Measurements from ENCODE around the gene BCAS4. TPM values are rescaled to one million over a fixed set of nuclear protein-coding genes. Genes with fewer than 3 reads are reported as not detected.
"Not testable (repeated sequence)": the region's sequence is repeated elsewhere in the genome, so short reads cannot be mapped to it uniquely, and the experiment has no call there.

BCAS4 gene
- total RNA-seq, 2 experiments from 2014 or later: 11.6 to 17.0 TPM

DNA sequence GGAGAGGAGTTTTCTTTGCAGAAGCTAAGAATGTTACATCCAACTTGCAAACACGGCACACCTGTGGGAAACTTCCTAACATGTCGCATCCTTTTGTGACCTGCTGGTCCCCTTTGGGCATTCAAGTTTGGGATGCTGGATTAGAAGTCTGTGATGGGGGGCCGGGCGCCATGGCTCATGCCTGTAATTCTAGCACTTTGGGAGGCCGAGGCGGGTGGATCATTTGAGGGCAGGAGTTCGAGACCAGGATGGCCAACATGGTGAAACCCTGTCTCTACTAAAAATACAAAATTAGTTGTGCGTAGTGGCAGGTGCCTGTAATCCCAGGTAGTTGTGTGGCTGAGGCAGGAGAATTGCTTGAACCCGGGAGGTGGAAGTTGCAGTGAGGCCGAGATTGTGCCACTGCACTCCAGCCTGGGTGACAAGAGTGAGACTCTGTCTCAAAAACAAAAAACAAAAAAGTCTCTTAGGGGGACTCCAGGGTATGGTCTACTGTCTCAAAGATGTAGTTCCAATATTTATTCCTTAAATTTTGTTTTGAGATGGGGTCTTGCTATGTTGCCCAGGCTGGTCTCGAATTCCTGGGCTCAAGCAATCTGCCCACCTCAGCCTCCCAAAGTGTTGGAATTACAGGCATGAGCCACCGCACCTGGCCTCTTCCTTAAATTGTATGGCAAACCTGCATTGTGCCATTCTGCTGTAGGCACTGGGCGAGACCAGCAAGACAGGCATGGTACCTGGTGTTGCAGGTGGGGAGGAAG, 6.3 kb downstream of the BCAS4 start:
- peaks cover 24% of the 10 kb centered on the region for H3K4me1 Mint-ChIP-seq
- intact Hi-C loops (cut with DNase I, micrococcal nuclease); CTCF ChIA-PET; H3K9me3 Mint-ChIP-seq (ENCODE audit: low read depth); DNase-seq; H3K36me3 Mint-ChIP-seq (ENCODE audit: low read depth); POLR2A ChIA-PET; ATAC-seq; H3K27ac Mint-ChIP-seq; H3K27me3 Mint-ChIP-seq; H3K4me3 Mint-ChIP-seq: not testable (repeated sequence)

DNA sequence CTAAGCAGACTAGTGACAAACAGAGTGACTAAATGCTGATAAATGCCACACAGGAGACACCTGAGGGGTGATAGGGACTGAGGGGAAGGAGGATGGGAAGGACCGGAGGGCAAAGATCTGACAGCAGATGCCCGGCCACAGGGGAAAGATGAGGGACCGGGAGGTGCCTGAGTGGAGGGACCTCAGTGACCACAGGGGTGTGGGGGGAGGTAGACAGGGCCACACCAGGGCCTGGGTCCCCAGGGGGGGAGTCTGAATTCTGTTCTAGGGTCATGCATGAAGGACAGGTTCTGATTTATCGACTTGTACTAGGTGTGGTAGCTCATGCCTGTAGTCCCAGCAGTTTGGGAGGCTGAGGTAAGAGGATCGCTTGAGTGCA, 6.9 kb downstream of the BCAS4 start:
- Mint-ChIP-seq H3K27ac (no peak overlapping the region), H3K4me3 (no peak overlapping the region), H3K4me1 (peaks cover 27% of the 10 kb centered on the region), H3K9me3 (ENCODE audit: low read depth) (no peaks in the 10 kb centered on the region), H3K36me3 (ENCODE audit: low read depth) (no peaks in the 10 kb centered on the region), H3K27me3 (no peaks in the 10 kb centered on the region)
- ATAC-seq (no peak), DNase-seq (no peak)
- ChIA-PET POLR2A (no interaction called here), CTCF (interaction anchor here (1.1 to 2.6 kb wide), 4 partner anchors 8 to 170 kb away, joined by 3 to 24 read pairs (median 3); partner anchors contain the start of gene BCAS4)
- intact Hi-C loops (cut with DNase I, micrococcal nuclease): no loop called here

DNA sequence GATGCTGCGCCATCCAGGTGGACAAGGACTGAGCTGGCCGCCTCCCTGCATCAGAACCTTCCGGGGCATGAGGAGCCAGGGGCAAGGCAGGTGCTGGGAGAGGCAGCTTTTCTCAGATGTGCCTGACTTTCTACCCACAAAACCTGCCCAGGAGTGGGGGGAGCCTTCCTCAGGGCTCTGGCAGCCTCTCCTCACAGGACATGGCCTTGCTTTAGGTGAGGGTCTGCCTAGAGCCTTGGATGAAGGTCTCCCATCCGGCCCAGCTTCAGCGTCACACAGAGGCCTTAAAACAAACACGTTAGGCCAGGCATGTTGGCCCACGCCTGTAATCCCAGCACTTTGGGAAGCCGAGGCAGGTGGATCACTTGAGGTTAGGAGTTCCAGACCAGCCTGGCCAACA, 7.4 kb downstream of the BCAS4 start:
- Mint-ChIP-seq H3K4me1 (peaks cover 24% of the 10 kb centered on the region), H3K4me3 (no peak overlapping the region), H3K9me3 (ENCODE audit: low read depth) (no peaks in the 10 kb centered on the region), H3K36me3 (ENCODE audit: low read depth) (no peaks in the 10 kb centered on the region), H3K27ac (no peak overlapping the region), H3K27me3 (no peaks in the 10 kb centered on the region)
- intact Hi-C loops (cut with DNase I, micrococcal nuclease): no loop called here
- ATAC-seq (no peak), DNase-seq (no peak)
- POLR2A ChIA-PET: no interaction called here
- CTCF ChIA-PET: interaction anchor here (1.1 to 2.6 kb wide), 5 partner anchors 9 to 169 kb away, joined by 3 to 24 read pairs (median 3); partner anchors contain the start of gene BCAS4

DNA sequence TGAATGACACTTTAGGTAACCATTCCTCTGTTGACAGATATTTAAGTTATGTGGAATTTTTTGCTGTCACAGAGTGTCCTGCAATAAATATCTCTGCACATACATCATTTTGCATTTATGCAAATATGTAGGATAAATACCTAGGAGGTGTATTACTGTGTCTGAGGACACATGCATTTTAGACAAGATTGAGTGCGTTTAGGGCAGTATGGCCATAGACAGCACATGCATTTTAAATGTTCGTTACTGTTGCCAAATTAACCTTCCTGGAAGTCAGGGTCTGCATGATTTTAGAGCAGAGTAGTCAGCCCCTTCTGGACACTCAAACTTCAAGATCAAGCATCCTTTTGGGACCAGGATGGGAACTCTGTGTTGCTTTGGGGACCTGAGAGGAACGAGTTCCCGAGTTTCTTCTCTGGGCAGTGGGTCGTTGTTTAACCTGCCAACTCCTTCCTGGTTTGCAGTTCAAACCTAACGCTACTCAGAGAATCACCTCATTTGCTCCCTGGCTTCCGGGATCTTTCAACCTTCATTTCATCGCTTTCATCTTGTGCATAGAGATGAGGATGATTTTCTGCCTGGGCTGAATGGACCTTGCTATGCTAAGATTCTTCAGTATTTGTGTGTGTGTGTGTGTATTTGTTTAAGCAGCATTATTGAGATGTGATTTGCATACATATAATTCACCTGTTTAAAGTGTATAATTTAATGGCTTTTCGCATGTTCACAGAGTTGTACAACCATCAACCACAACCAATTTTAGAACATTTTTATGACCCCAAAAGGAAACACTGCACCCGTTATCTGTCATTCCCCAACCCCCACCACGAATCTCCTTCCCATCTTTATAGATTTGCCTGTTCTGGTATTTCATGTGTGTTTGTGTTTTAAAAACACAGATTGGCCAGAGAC, 9.8 kb downstream of the BCAS4 start:
- POLR2A ChIA-PET: no interaction called here
- peak; percentile 82 for ATAC-seq
- CTCF ChIA-PET: interaction anchor here (1.0 to 2.6 kb wide), 2 partner anchors 11 to 521 kb away, joined by 4 to 24 read pairs; partner anchors contain the start of gene BCAS4

DNA sequence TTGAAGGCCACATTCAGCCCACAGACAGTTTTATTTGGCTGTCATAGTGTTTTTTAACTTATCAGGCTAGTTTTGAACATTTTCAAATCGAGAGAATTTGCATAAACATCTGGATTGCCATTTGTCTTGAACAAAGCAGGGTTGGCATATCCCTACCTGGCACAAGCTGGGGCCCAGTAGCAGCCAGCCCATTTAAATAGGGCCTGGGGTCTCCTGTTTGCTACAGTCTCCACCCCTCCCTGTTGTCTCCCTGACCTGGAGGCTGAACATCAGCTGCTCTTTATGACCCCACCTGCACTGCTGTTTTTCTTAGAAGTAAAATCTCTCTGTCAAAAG, 10.5 kb downstream of the BCAS4 start:
- H3K4me3 Mint-ChIP-seq: peak overlapping the region; percentile 61
- ATAC-seq (peak; percentile 17), DNase-seq (no peak)
- POLR2A ChIA-PET: interaction anchor here (1.1 kb wide), 1 partner anchor 153 kb away, joined by 3 read pairs; the partner anchor contains the start of genes DPM1 and MOCS3
- no peaks in the 10 kb centered on the region for H3K9me3 Mint-ChIP-seq (ENCODE audit: low read depth)
- intact Hi-C loops (cut with DNase I, micrococcal nuclease): no loop called here
- H3K4me1 Mint-ChIP-seq: peaks cover 27% of the 10 kb centered on the region
- H3K27ac Mint-ChIP-seq: peak overlapping the region; percentile 96
- CTCF ChIA-PET: interaction anchor here (2.2 kb wide), 1 partner anchor 11 kb away, joined by 8 read pairs; the partner anchor contains the start of gene BCAS4
- H3K36me3 Mint-ChIP-seq (ENCODE audit: low read depth): no peaks in the 10 kb centered on the region
- no peaks in the 10 kb centered on the region for H3K27me3 Mint-ChIP-seq

More for the DNA sequence above, 9.8 kb downstream of the BCAS4 start:
- H3K36me3 Mint-ChIP-seq (ENCODE audit: low read depth): no peaks in the 10 kb centered on the region
- DNase-seq: peak; percentile 39
- H3K4me1 Mint-ChIP-seq: peaks cover 30% of the 10 kb centered on the region
- H3K27me3 Mint-ChIP-seq: no peaks in the 10 kb centered on the region
- H3K27ac Mint-ChIP-seq: peak overlapping the region; percentile 96
- H3K4me3 Mint-ChIP-seq: peak overlapping the region; percentile 61
- no peaks in the 10 kb centered on the region for H3K9me3 Mint-ChIP-seq (ENCODE audit: low read depth)
- intact Hi-C loops (cut with DNase I, micrococcal nuclease): no loop called here

DNA sequence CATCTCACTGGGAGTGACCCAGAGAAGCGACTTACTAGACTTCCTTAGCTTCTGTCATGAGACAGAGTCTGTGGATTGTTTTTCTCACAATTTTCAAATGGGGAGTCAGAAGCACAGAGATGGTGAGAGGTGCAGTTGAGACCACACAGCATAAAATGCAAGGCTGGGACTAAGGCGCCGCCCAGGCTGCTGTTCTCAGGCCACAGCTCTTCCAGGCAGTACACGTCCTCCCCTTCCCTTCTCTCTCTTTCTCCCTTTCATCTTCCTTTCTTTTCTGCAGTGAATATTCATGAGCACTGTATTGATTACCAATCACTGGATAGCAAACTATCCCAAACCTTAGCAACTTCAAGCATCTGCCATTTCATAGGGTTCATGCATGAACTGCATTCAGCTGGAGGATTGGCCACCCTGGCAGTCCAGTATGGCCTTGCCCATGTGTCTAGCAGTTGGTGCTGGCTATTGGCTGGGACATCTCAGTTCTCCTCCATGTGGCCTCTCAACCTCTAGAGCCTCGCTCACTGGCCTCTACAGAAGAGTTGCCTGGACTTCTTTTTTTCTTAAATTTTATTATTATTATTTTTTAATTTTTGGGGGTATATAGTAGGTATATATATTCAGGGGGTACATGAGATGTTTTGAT, 11.4 kb downstream of the BCAS4 start:
- ATAC-seq: no peak
- Mint-ChIP-seq H3K4me3 (no peak overlapping the region), H3K27me3 (no peaks in the 10 kb centered on the region), H3K4me1 (peaks cover 27% of the 10 kb centered on the region), H3K27ac (peak overlapping the region; percentile 37), H3K36me3 (ENCODE audit: low read depth) (no peaks in the 10 kb centered on the region), H3K9me3 (ENCODE audit: low read depth) (no peaks in the 10 kb centered on the region)
- no peak for DNase-seq
- ChIA-PET POLR2A (interaction anchor here (1.1 kb wide), 1 partner anchor 152 kb away, joined by 3 read pairs; the partner anchor contains the start of genes DPM1 and MOCS3), CTCF (interaction anchor here (2.2 kb wide), 1 partner anchor 12 kb away, joined by 8 read pairs; the partner anchor contains the start of gene BCAS4)
- intact Hi-C loops (cut with DNase I, micrococcal nuclease): no loop called here

DNA sequence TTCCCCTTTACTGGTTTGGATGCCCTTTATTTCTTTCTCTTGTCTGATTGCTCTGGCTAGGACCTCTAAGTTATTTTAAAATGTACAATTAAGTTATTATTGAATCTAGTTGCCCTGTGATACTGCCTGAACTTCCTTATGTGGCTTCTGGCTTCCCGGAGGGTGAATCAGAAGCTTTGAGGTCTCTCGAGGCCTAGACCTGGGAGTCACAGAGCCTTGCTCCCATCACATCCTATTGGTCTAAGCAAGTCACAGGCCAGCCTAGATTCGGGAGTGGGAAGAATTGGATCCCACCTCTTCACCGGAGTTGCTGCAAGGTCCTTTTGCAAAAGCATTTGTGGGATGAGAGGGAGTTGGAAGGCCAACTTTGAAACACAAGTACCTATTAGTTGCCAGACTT, 15.2 kb downstream of the BCAS4 start:
- ChIA-PET POLR2A (no interaction called here), CTCF (interaction anchor here (0.7 kb wide), 1 partner anchor 92 kb away, joined by 4 read pairs; no protein-coding TSS in a partner anchor)
- H3K36me3 Mint-ChIP-seq (ENCODE audit: low read depth): no peaks in the 10 kb centered on the region
- ATAC-seq (no peak), DNase-seq (no peak)
- H3K27me3 Mint-ChIP-seq: no peaks in the 10 kb centered on the region
- H3K4me3 Mint-ChIP-seq: no peak overlapping the region
- intact Hi-C loops (cut with DNase I, micrococcal nuclease): no loop called here
- no peaks in the 10 kb centered on the region for H3K9me3 Mint-ChIP-seq (ENCODE audit: low read depth)
- peaks cover 22% of the 10 kb centered on the region for H3K4me1 Mint-ChIP-seq
- no peak overlapping the region for H3K27ac Mint-ChIP-seq

DNA sequence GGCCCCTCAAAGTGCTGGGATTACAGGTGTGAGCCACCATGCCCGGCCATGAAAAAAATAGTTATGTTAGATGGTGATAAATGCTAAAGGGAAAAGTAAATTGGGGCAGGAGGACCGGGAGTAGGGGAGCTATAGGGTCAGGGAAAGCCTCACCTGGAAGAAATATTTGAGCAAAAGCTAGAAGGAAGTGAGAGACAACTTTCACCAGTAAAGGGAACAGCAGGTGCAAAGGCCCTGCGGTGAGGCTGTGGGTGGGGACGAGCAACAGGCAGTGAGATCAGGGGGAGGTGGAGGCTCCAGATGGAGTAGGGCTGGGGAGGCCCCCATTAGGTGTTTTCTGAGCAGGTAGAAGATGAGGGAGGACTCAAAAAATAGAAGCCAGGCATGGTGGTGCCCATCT, 16.0 kb downstream of the BCAS4 start:
- no peak overlapping the region for H3K4me3 Mint-ChIP-seq
- intact Hi-C loops (cut with DNase I, micrococcal nuclease): no loop called here
- ChIA-PET CTCF (interaction anchor here (0.6 kb wide), 1 partner anchor 29 kb away, joined by 3 read pairs; no protein-coding TSS in a partner anchor), POLR2A (no interaction called here)
- H3K27ac Mint-ChIP-seq: no peak overlapping the region
- H3K36me3 Mint-ChIP-seq (ENCODE audit: low read depth): no peaks in the 10 kb centered on the region
- ATAC-seq: no peak
- no peaks in the 10 kb centered on the region for H3K9me3 Mint-ChIP-seq (ENCODE audit: low read depth)
- no peaks in the 10 kb centered on the region for H3K27me3 Mint-ChIP-seq
- DNase-seq: no peak
- H3K4me1 Mint-ChIP-seq: peaks cover 23% of the 10 kb centered on the region

DNA sequence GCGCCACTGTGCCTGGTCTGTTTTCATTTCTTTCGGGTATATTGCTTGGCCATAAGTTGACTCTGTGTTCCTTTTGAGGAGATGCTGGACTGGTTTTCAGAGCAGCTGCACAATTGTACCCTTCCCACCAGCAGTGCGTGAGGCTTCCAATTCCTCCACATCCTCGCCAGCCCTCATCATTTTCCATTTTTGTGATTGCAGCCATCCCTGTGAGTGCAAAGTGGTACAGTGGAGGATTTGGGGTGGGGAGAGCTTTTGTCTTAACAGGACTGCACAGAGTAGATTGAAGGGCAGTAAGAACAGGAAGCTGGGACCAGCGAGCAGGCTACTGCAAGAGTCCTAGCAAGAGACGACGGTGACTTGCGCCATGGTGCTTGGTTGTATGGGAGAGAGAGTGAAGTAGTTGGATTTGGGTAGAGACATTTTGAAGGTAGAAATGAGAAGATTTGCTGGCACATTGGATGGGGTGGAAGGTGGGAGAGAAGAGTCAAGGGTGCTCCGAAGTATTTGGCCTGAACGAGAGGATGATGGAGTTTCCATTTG, 18.3 kb downstream of the BCAS4 start:
- ATAC-seq: no peak
- no peak for DNase-seq
- H3K27ac Mint-ChIP-seq: no peak overlapping the region
- H3K27me3 Mint-ChIP-seq: no peaks in the 10 kb centered on the region
- H3K4me1 Mint-ChIP-seq: peaks cover 28% of the 10 kb centered on the region
- H3K4me3 Mint-ChIP-seq: no peak overlapping the region
- H3K36me3 Mint-ChIP-seq (ENCODE audit: low read depth): peaks cover 4% of the 10 kb centered on the region
- no peaks in the 10 kb centered on the region for H3K9me3 Mint-ChIP-seq (ENCODE audit: low read depth)
- intact Hi-C loops (cut with DNase I, micrococcal nuclease): no loop called here
- ChIA-PET CTCF (interaction anchor here (0.5 to 0.8 kb wide), 2 partner anchors 25 to 220 kb away, joined by 3 read pairs; no protein-coding TSS in a partner anchor), POLR2A (no interaction called here)

DNA sequence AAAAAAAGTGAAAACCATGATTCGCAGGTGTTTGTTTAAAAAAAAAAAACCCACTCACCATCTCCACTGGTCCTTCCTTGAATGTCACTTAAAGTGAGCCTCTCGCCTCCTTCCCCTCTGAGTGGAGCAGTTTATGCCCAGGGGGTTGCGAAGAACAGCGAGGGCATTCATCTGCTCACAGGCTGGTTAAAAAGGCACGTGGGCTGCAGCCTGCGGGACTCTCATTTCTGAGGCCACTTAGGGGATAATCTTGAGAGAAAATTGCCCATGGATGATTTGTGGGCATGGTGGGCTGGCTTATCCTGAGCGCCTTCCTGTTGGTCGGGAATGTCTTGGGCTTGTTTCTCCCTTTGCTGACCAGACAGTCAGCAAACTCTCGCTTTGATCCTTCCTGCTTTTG, 18.9 kb downstream of the BCAS4 start:
- H3K27me3 Mint-ChIP-seq: no peaks in the 10 kb centered on the region
- H3K27ac Mint-ChIP-seq: no peak overlapping the region
- POLR2A ChIA-PET: no interaction called here
- no peak for DNase-seq
- CTCF ChIA-PET: interaction anchor here (0.5 to 0.8 kb wide), 3 partner anchors 21 to 221 kb away, joined by 3 read pairs; no protein-coding TSS in a partner anchor
- peaks cover 28% of the 10 kb centered on the region for H3K4me1 Mint-ChIP-seq
- H3K9me3 Mint-ChIP-seq (ENCODE audit: low read depth): no peaks in the 10 kb centered on the region
- H3K4me3 Mint-ChIP-seq: no peak overlapping the region
- ATAC-seq: no peak
- peaks cover 8% of the 10 kb centered on the region for H3K36me3 Mint-ChIP-seq (ENCODE audit: low read depth)
- intact Hi-C loops (cut with DNase I, micrococcal nuclease): no loop called here

All from activated CD4-positive, alpha-beta T cell treated with anti-CD3 and anti-CD28 coated beads for 36 hours (primary cell).